Esophagus mucosa (tissue), 1 donor: ENCODE measurements around the gene ACADVL. TPM values are rescaled to one million over a fixed set of nuclear protein-coding genes. Genes with fewer than 3 reads are reported as not detected.
"Not testable (repeated sequence)": the region's sequence is repeated elsewhere in the genome, so short reads cannot be mapped to it uniquely, and the experiment has no call there.

Experiments used
- ATAC-seq: fragments of 200-7000 bp; cut with Tn5 transposase; one replicate; pipeline ENCODE4 v1.9.1; 2020
- total RNA-seq: library from RNA; stranded (reverse); gene quantifications from one replicate; pipeline ENCODE4 v1.2.4, GENCODE V29; 2023
- donor health status: DM: yes; HTN: yes; CAD: no.

ACADVL gene
- 311 TPM for total RNA-seq

- peak; percentile 70 for ATAC-seq
Observed at GRCh38 chr17:7219812-7220592, at the start of gene ACADVL, which contains the start of gene DLG4. Gene ACADVL, plus strand, starts transcription at chr17:7219938. Its CDS starts 47 bp downstream, at chr17:7219985. Gene DLG4, minus strand, starts transcription at chr17:7219836.

GRCh38 chr17:7172522-7173191 is 47.1 kb upstream of the ACADVL start:
- ATAC-seq: not testable (repeated sequence)

GRCh38 chr17:7173687-7174602 is 45.8 kb upstream of the ACADVL start:
- ATAC-seq: peak; percentile 61

GRCh38 chr17:7174603-7175326 is 45.0 kb upstream of the ACADVL start:
- ATAC-seq: no peak

- ATAC-seq: no peak
Observed at GRCh38 chr17:7175330-7175733, 44.4 kb upstream of the ACADVL start.

- ATAC-seq: no peak
Observed at GRCh38 chr17:7176107-7176840, 43.5 kb upstream of the ACADVL start.

- ATAC-seq: peak; percentile 4
Observed at GRCh38 chr17:7176841-7177190, 42.9 kb upstream of the ACADVL start.

- peak; percentile 63 for ATAC-seq
Observed at GRCh38 chr17:7177191-7177953, 42.4 kb upstream of the ACADVL start.

GRCh38 chr17:7177954-7178477 is 41.7 kb upstream of the ACADVL start:
- ATAC-seq: peak; percentile 9

GRCh38 chr17:7178973-7179316 is 40.8 kb upstream of the ACADVL start:
- ATAC-seq: no peak

- no peak for ATAC-seq
Observed at GRCh38 chr17:7179317-7180254, 40.2 kb upstream of the ACADVL start, which contains the start of gene ASGR1. Gene ASGR1, minus strand, starts transcription at chr17:7179370. Its CDS starts 807 bp downstream, at chr17:7178563.

GRCh38 chr17:7182101-7182500 is 37.6 kb upstream of the ACADVL start:
- ATAC-seq: not testable (repeated sequence)

- no peak for ATAC-seq
Observed at GRCh38 chr17:7183433-7184090, 36.2 kb upstream of the ACADVL start.

GRCh38 chr17:7184091-7184488 is 35.6 kb upstream of the ACADVL start:
- ATAC-seq: no peak

GRCh38 chr17:7184647-7185046 is 35.1 kb upstream of the ACADVL start:
- no peak for ATAC-seq

GRCh38 chr17:7186241-7186640 is 33.5 kb upstream of the ACADVL start:
- no peak for ATAC-seq

- no peak for ATAC-seq
Observed at GRCh38 chr17:7190276-7190917, 29.3 kb upstream of the ACADVL start.

- ATAC-seq: no peak
Observed at GRCh38 chr17:7191069-7191468, 28.7 kb upstream of the ACADVL start.
